ENCODE data around the gene CYP26A1.

The CYP26A1 gene

GRCh38 chr10:93063144-93063976, 10.3 kb upstream of the CYP26A1 start:
- intact Hi-C loops (cut with DNase I) = no loop called here
- no peak for DNase-seq

DNA sequence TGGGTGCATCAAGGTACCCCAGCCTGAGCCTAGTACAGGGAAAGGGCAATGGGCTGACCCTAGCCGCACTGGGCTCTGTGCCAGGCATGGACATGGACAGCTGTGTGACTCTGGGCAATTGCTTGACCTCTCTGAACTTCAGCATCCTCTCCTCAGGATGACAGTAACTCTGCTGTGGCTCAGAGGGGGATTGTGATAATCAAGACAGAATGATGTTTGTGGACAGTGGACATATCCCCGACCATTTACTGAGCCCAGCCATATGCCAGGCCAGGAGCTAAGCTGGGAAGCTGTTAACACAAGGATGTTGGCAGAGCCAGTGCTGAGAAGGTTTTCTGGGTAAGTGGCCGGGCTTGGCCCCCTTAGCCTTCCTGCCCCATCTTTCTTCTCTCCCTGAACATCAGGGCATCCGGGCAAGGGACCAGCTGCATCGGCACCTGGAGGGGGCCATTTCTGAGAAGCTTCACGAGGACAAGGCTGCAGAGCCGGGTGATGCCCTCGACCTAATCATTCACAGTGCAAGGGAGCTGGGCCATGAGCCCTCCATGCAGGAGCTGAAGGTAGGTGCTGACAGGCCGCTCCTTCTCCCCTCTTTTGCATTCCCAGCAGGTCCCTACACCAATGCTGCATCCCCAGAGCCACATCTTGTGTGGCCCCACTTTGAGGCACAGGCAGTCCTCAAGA, 9.6 kb upstream of the CYP26A1 start:
- peak in 1 of 42 donors; percentile 14 for DNase-seq
- intact Hi-C loops (cut with DNase I) = no loop called here

DNA sequence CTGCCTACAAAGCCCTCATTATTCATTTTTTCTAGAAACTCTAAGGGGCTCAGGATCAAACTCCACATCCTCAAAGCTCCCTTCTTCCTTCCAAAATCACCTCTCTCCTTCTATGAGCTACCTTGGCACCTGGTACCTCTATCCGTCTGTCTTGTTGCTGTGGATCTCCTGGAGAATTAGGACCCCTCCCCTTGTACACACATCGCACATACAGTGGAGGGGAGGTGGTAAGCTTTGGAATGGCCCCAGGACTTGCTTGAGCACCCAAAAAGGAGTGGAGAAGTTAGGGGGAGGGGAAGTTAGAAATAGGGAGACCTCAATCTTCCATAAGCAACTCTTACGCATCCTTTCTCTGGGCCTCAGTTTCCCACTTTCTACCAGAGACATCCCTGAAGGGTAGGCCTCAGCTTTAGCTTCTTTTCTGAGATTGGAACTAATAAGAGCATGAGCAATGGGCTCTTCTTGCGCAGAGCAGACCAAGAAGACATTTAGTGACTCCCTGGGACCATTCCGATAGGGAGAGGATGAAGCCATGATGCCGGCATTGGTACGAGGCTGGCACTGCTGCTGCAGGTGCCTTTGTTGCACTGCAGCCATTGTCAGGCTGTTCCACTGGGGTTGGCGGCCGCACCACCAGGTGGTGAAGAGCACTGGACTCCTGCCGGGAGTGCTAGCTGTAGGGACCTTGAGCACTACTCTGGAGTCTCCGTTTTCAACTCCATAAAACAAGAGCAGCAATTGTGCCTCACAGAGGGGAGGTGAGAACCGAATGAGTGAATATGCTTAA, 8.6 kb upstream of the CYP26A1 start:
- intact Hi-C loops (cut with DNase I) = no loop called here
- DNase-seq = peak in 1 of 42 donors; percentile 12

DNA sequence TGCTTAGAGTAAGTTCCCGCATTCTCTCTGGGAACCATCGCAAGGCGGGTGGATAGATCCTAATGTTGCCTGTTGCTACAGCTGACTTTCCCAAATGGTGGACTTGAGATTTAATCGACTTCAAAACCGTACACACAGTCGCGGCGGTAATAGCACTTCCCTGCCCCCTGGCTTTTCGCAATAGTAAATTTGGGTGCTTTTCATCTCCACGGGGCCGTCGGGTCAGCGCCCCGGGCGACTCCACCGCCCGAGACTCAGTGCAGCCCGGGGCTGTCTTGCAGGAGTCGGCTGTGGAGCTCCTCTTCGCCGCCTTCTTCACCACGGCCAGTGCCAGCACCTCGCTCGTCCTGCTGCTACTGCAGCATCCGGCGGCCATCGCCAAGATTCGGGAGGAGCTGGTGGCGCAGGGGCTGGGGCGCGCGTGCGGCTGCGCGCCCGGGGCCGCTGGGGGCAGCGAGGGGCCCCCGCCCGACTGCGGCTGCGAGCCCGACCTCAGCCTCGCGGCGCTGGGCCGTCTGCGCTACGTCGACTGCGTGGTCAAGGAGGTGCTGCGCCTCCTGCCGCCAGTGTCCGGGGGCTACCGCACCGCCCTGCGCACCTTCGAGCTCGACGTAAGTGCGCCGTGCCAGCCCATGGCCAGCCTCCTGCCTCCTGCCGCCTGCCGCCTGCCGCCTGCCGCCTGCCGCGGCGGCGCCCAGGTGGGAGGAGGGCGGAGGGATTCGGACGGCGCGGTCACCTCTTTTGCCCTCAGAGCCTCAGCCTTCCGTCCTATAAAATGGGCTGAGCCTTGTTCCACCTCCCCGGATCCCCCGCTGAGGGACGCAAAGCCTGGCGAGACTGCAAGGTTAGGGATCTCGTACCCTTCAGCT, 7.8 kb upstream of the CYP26A1 start:
- peak in 1 of 42 donors; percentile 28 for DNase-seq
- intact Hi-C loops (cut with DNase I) = no loop called here

- DNase-seq = peak in 1 of 42 donors; percentile 32
- intact Hi-C loops (cut with DNase I) = no loop called here
Measured at GRCh38 chr10:93066544-93066913, 7.2 kb upstream of the CYP26A1 start.

- peak in 1 of 42 donors; percentile 22 for DNase-seq
- intact Hi-C loops (cut with DNase I) = no loop called here
Measured at GRCh38 chr10:93067443-93068365, 6.0 kb upstream of the CYP26A1 start.

- peak in 7 of 42 donors; percentile 30 to 43 (median 37) for DNase-seq
- intact Hi-C loops (cut with DNase I) = no loop called here
Measured at GRCh38 chr10:93068411-93069244, 5.1 kb upstream of the CYP26A1 start.

DNA sequence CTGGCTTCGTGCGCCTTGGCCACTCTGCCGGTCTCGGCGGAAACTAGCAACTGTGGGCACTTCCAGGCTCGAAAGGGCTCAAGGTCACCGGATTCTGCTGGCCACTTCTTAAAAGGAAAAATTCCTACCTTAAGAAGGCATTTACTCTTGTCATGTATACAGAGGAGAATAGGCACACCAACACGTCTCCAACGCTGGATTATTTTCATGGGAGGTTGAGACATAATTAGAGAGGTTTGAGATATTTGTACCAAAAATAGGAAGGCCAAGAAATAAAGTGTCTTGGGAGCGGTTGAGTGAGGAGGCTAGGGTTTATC, 4.5 kb upstream of the CYP26A1 start:
- intact Hi-C loops (cut with DNase I) = no loop called here
- no peak for DNase-seq

DNA sequence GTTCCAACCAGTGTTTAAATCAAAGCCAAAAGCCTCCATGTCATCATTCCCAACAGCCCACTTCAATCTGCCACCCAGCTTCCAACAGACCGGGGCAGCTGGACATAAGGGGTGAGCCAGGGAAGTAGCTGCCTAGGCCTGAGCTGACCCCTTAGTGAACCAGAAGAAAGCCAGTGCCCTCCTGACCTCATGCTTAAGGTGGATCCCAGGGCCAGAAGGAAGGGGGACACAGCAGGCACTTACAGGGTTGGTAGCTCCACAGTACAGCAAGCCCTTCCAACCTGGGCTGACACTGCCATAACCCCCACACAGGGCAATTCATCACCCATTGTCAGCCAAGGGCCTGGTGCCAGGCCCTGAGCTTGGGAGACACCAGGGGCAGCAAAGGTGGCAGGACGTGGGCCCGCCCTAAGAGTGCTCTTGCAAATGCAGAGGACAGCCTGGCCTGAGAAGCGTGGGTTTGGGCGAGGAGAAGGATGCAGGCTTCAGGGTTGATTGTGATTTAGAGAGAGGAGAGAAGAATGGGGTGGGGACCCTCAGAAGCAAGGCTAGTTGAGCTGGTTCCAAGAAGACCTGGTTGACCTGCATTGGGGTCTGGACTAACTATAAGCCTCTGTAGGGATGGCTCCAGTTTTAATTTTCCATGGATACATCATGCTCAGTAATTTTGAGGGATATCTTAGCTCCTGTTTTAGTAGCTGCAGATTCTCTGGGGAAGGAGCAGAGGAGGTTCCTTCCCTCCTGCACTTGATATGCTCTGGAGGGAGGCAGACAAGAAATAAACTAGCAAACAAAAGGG, 3.1 kb upstream of the CYP26A1 start:
- intact Hi-C loops (cut with DNase I) = no loop called here
- DNase-seq = peak in 2 of 42 donors; percentile 22 to 27

GRCh38 chr10:93071177-93071472, 2.6 kb upstream of the CYP26A1 start:
- DNase-seq = peak in 2 of 42 donors; percentile 22 to 36
- intact Hi-C loops (cut with DNase I) = no loop called here

- peak in 2 of 42 donors; percentile 33 to 40 for DNase-seq
- intact Hi-C loops (cut with DNase I) = no loop called here
Measured at GRCh38 chr10:93071674-93072224, 1.9 kb upstream of the CYP26A1 start.

DNA sequence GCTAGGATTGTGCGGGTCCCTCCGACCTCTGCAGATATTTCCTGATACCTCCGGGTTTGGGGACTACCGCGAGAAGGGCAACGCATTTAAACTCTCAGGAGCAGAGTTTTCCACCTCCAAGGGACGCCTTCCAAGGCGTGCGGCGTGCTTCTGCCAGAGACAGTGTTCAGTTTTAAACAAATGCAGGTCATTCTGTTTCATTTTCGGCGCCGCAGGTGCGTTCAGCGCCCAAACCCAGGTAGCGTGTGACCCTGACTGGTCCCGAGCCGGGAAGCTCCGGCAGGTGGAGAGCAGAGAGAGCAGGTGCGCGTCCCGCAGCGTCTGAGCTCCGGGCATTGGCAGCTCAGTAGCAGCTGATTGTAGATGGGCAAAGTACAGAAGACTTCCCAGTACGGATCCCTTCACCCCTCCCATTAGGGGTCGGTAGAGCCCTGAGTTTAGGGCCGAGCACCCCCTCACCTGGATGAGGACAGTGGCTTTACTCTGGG, 1.4 kb upstream of the CYP26A1 start:
- peak in 2 of 42 donors; percentile 33 to 34 for DNase-seq
- intact Hi-C loops (cut with DNase I) = no loop called here

- intact Hi-C loops (cut with DNase I) = no loop called here
- DNase-seq = peak in 2 of 42 donors; percentile 32 to 40
Measured at GRCh38 chr10:93072713-93073538, 767 bp upstream of the CYP26A1 start.

DNA sequence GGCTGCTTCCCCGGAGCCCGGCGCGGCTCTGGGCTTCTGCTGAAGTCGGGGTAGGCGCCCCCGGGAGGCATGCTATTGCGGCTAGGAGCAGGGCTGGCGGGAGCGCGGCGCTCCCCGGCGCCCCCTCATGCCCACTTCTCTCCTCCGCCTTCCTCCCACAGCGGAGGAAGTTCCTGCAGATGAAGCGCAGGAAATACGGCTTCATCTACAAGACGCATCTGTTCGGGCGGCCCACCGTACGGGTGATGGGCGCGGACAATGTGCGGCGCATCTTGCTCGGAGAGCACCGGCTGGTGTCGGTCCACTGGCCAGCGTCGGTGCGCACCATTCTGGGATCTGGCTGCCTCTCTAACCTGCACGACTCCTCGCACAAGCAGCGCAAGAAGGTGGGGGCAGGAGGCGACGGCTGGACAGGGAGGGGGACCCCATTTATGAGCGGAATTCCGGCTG, 479 bp downstream of the CYP26A1 start:
- intact Hi-C loops (cut with DNase I) = no loop called here
- peak in 2 of 42 donors; percentile 34 to 39 for DNase-seq

Data from head of caudate nucleus (tissue), 42 donors.